ENCODE measurements around the gene LPP. TPM values are rescaled to one million over a fixed set of nuclear protein-coding genes. Genes with fewer than 3 reads are reported as not detected.

The LPP gene
- total RNA-seq, 1 experiment from 2014 or later = 54.0 TPM

GRCh38 chr3:188243124-188243795, 89.3 kb downstream of the LPP start:
- H3K4me1 ChIP-seq (ENCODE audit: control insufficient read depth in 1 of 2, insufficient read depth in 2 of 2, low read length in 2 of 2) = peaks cover 12 to 32% of the 10 kb centered on the region in 2 experiments; a peak in 2 of 4 replicates
- no peaks in the 10 kb centered on the region for H3K9me2 ChIP-seq (ENCODE audit: insufficient read depth)
- CTCF ChIA-PET = no interaction called here
- H4K20me1 ChIP-seq (ENCODE audit: insufficient read depth) = no peaks in the 10 kb centered on the region; the same call in 1 of the 2 replicates
- no peak overlapping the region for H3K4me2 ChIP-seq (ENCODE audit: low read length)
- no peak for DNase-seq (ENCODE audit: low read depth, low spot score)
- no peak overlapping the region for H2AFZ ChIP-seq (ENCODE audit: low read depth, low read length, poor library complexity, severe bottlenecking)
- TF ChIP-seq EZH2phosphoT487 (IDR thresholded peaks at IDR 0.05; ENCODE audit: borderline replicate concordance) (no peak), CTCF (IDR thresholded peaks at IDR 0.05 in 2 of 3, conservative IDR thresholded peaks at IDR 0.05 in 1 of 3; ENCODE audit: borderline replicate concordance in 1 of 3, insufficient read depth in 1 of 3, low read depth in 2 of 3, low read length in 2 of 3) (no peak), JUND (IDR thresholded peaks at IDR 0.05) (no peak), ZFX (IDR thresholded peaks at IDR 0.05) (no peak)
- no peak overlapping the region for H3K9ac ChIP-seq (ENCODE audit: low read length)
- no peak overlapping the region for H3K27ac ChIP-seq (ENCODE audit: low read depth, low read length)
- no peak overlapping the region for H3K4me3 ChIP-seq (replicated peaks in 1 of 2; ENCODE audit: low read depth in 1 of 2, low read length in 2 of 2)
- intact Hi-C loops (cut with micrococcal nuclease) = no loop called here
- no peaks in the 10 kb centered on the region for H3K36me3 ChIP-seq (ENCODE audit: control insufficient read depth in 1 of 2, insufficient read depth in 2 of 2, low read length in 2 of 2)
- H3K9me3 ChIP-seq (ENCODE audit: control insufficient read depth in 1 of 2, insufficient read depth in 1 of 2, low read depth in 1 of 2, low read length in 2 of 2) = no peaks in the 10 kb centered on the region
- H3K27me3 ChIP-seq (ENCODE audit: insufficient read depth, low read length) = no peaks in the 10 kb centered on the region
- no peak for ATAC-seq
- POLR2A ChIA-PET = no interaction called here
- no TSS peak for BruUV-seq (replicated peaks)
- RAD21 ChIA-PET (ENCODE audit: low non-redundant PET in 1 of 2, low total read pairs in 2 of 2, uncharacterized antibody in 2 of 2, unreplicated experiment in 2 of 2) = no interaction called here
- peaks cover 16% of the 10 kb centered on the region; the same call in 1 of the 2 replicates for H3K79me2 ChIP-seq (ENCODE audit: insufficient read depth, low read length)

GRCh38 chr3:188244395-188244861, 90.5 kb downstream of the LPP start:
- ATAC-seq = peak; percentile 77
- no peaks in the 10 kb centered on the region for H3K27me3 ChIP-seq (ENCODE audit: insufficient read depth, low read length)
- peak; percentile 59 for DNase-seq (ENCODE audit: low read depth, low spot score)
- H4K20me1 ChIP-seq (ENCODE audit: insufficient read depth) = no peaks in the 10 kb centered on the region; the same call in 1 of the 2 replicates
- intact Hi-C loops (cut with micrococcal nuclease) = no loop called here
- H3K27ac ChIP-seq (ENCODE audit: low read depth, low read length) = no peak overlapping the region
- peaks cover 16% of the 10 kb centered on the region; the same call in 1 of the 2 replicates for H3K79me2 ChIP-seq (ENCODE audit: insufficient read depth, low read length)
- H3K4me3 ChIP-seq (replicated peaks in 1 of 2; ENCODE audit: low read depth in 1 of 2, low read length in 2 of 2) = no peak overlapping the region
- ChIA-PET RAD21 (ENCODE audit: low non-redundant PET in 1 of 2, low total read pairs in 2 of 2, uncharacterized antibody in 2 of 2, unreplicated experiment in 2 of 2) (no interaction called here), CTCF (no interaction called here), POLR2A (no interaction called here)
- peaks cover 12 to 32% of the 10 kb centered on the region in 2 experiments; a peak in 2 of 4 replicates for H3K4me1 ChIP-seq (ENCODE audit: control insufficient read depth in 1 of 2, insufficient read depth in 2 of 2, low read length in 2 of 2)
- no TSS peak for BruUV-seq (replicated peaks)
- no peaks in the 10 kb centered on the region for H3K36me3 ChIP-seq (ENCODE audit: control insufficient read depth in 1 of 2, insufficient read depth in 2 of 2, low read length in 2 of 2)
- no peak for TF ChIP-seq ELF1 (IDR thresholded peaks at IDR 0.05; ENCODE audit: borderline replicate concordance, low read depth)
- no peak for TF ChIP-seq TCF7L2 (IDR thresholded peaks at IDR 0.05; ENCODE audit: borderline replicate concordance, extremely low read depth, insufficient read depth, insufficient read length)
- peak; percentile 78; the same call in 1 of the 2 replicates for TF ChIP-seq CBX3 (IDR thresholded peaks at IDR 0.05; ENCODE audit: low read depth)
- TF ChIP-seq RAD21 (IDR thresholded peaks at IDR 0.05; ENCODE audit: low read depth) = no peak
- TF ChIP-seq, protein P1, sequence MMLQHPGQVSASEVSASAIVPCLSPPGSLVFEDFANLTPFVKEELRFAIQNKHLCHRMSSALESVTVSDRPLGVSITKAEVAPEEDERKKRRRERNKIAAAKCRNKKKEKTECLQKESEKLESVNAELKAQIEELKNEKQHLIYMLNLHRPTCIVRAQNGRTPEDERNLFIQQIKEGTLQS (IDR thresholded peaks at IDR 0.05) = no peak
- peak; percentile 69 for TF ChIP-seq FOSL1 (IDR thresholded peaks at IDR 0.05; ENCODE audit: low read depth)
- peak; percentile 55 for TF ChIP-seq JUND (IDR thresholded peaks at IDR 0.05)
- no peak for TF ChIP-seq POLR2AphosphoS5 (IDR thresholded peaks at IDR 0.05; ENCODE audit: low read depth, low read length)
- TF ChIP-seq SIN3A (IDR thresholded peaks at IDR 0.05; ENCODE audit: low read depth) = no peak
- TF ChIP-seq SP1 (IDR thresholded peaks at IDR 0.05; ENCODE audit: low read depth) = peak; percentile 42; the same call in 1 of the 2 replicates
- no peak for TF ChIP-seq POLR2A (IDR thresholded peaks at IDR 0.05; ENCODE audit: borderline replicate concordance, extremely low read depth, insufficient read depth, insufficient read length)
- H2AFZ ChIP-seq (ENCODE audit: low read depth, low read length, poor library complexity, severe bottlenecking) = no peak overlapping the region
- H3K9me3 ChIP-seq (ENCODE audit: control insufficient read depth in 1 of 2, insufficient read depth in 1 of 2, low read depth in 1 of 2, low read length in 2 of 2) = no peaks in the 10 kb centered on the region
- peak overlapping the region; percentile 54 for H3K4me2 ChIP-seq (ENCODE audit: low read length)
- no peaks in the 10 kb centered on the region for H3K9me2 ChIP-seq (ENCODE audit: insufficient read depth)
- no peak overlapping the region for H3K9ac ChIP-seq (ENCODE audit: low read length)
